ENCODE results near the gene RERE. TPM values are rescaled to one million over a fixed set of nuclear protein-coding genes. Genes with fewer than 3 reads are reported as not detected.
"Not testable (repeated sequence)": the region's sequence is repeated elsewhere in the genome, so short reads cannot be mapped to it uniquely, and the experiment has no call there.

The RERE gene
- total RNA-seq, 1 experiment from 2014 or later = 7.2 TPM

- H3K9me3 ChIP-seq, H3K36me3 ChIP-seq, DNase-seq, H3K27me3 ChIP-seq, H3K4me3 ChIP-seq: not testable (repeated sequence)
Observed at GRCh38 chr1:8446119-8446518, 371.3 kb downstream of the RERE start.

GRCh38 chr1:8443558-8444194 lies 373.8 kb downstream of the RERE start:
- Histone ChIP-seq H3K36me3 (no peaks in the 10 kb centered on the region), H3K4me3 (no peak overlapping the region), H3K27me3 (no peaks in the 10 kb centered on the region), H3K9me3 (no peaks in the 10 kb centered on the region; the same call in 1 of the 2 replicates)
- no peak for DNase-seq

DNA sequence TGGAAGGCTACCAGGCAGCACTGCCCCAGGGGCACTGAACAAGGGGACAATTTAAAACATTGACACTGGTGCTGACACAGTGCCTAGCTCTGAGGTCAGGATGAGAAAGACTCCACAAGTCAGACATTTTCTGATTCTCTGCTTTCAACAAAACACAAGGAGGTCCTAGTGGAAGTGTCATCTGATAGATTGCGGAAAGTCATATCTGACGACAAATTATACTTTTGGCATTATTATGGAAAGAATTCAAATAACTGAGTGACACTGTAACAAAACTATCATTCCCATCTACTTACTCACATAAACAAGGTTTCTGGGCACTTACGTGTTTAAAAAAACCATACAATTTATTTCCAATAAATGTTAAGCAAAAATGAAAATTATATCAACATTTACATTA lies 376.0 kb downstream of the RERE start:
- DNase-seq = no peak
- H3K36me3 ChIP-seq = no peaks in the 10 kb centered on the region

GRCh38 chr1:8439015-8439702 lies 378.3 kb downstream of the RERE start:
- DNase-seq = peak; percentile 65
- H3K4me3 ChIP-seq = no peak overlapping the region
- H3K27me3 ChIP-seq = no peaks in the 10 kb centered on the region
- H3K36me3 ChIP-seq = no peaks in the 10 kb centered on the region; the same call in 1 of the 2 replicates
- no peaks in the 10 kb centered on the region; the same call in 1 of the 2 replicates for H3K9me3 ChIP-seq

More for the DNA sequence above, 376.0 kb downstream of the RERE start:
- Histone ChIP-seq H3K4me3 (no peak overlapping the region), H3K9me3 (no peaks in the 10 kb centered on the region; the same call in 1 of the 2 replicates), H3K27me3 (no peaks in the 10 kb centered on the region)

- H3K36me3 ChIP-seq = no peaks in the 10 kb centered on the region; the same call in 1 of the 2 replicates
- H3K9me3 ChIP-seq = no peaks in the 10 kb centered on the region; the same call in 1 of the 2 replicates
- no peaks in the 10 kb centered on the region for H3K27me3 ChIP-seq
- H3K4me3 ChIP-seq = no peak overlapping the region
- DNase-seq = no peak
Observed at GRCh38 chr1:8438489-8438888, 379.0 kb downstream of the RERE start.

GRCh38 chr1:8437347-8437746 lies 380.1 kb downstream of the RERE start:
- Histone ChIP-seq H3K4me3 (no peak overlapping the region), H3K27me3 (no peaks in the 10 kb centered on the region), H3K36me3 (no peaks in the 10 kb centered on the region; the same call in 1 of the 2 replicates), H3K9me3 (no peaks in the 10 kb centered on the region)
- no peak for DNase-seq

GRCh38 chr1:8435569-8436071 lies 381.8 kb downstream of the RERE start:
- Histone ChIP-seq H3K9me3 (no peaks in the 10 kb centered on the region), H3K27me3 (no peaks in the 10 kb centered on the region), H3K4me3 (no peak overlapping the region), H3K36me3 (no peaks in the 10 kb centered on the region; the same call in 1 of the 2 replicates)
- no peak for DNase-seq

DNA sequence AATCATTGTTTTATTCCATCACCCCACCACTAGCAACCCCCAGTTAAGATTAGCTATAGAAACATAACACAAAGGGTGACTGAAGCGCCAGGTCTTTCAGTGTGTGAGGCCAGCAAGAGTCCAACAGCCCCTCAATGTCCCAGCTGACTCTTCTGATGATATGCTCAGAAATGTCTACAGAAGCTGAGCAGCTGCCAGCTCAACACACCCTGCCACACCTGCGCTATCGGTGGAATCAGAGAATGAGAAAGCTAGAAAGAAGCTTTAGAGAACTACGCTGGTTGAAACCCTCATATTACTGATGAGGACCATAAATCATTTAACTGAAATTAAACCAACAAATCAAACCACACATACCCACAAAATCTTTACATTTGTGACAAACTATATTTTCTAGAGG lies 383.3 kb downstream of the RERE start:
- no peaks in the 10 kb centered on the region for H3K9me3 ChIP-seq
- no peak overlapping the region for H3K4me3 ChIP-seq
- no peaks in the 10 kb centered on the region for H3K27me3 ChIP-seq
- no peak for DNase-seq
- no peaks in the 10 kb centered on the region; the same call in 1 of the 2 replicates for H3K36me3 ChIP-seq

DNA sequence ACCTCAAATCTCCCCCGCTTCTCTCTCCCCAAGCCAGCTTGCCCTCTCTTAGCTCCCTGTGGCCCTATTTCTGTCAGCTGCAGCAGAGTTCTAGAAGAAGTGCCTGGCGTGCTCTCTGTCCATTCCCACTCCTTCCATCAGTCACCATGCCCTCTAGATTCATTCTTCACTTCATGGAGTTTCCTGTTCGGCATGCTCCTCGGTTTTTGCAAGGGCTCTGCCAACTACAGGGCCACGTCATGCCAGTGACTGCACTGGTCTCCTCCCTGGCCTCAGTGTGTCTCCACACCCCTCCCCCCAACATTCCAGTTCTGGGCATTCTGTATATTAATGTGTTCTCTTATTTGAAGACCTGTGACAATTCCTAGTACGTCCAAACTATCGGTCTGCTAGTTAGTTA lies 385.7 kb downstream of the RERE start:
- Histone ChIP-seq H3K27me3 (no peaks in the 10 kb centered on the region), H3K36me3 (no peaks in the 10 kb centered on the region; the same call in 1 of the 2 replicates), H3K4me3 (no peak overlapping the region), H3K9me3 (no peaks in the 10 kb centered on the region)
- DNase-seq = no peak

DNA sequence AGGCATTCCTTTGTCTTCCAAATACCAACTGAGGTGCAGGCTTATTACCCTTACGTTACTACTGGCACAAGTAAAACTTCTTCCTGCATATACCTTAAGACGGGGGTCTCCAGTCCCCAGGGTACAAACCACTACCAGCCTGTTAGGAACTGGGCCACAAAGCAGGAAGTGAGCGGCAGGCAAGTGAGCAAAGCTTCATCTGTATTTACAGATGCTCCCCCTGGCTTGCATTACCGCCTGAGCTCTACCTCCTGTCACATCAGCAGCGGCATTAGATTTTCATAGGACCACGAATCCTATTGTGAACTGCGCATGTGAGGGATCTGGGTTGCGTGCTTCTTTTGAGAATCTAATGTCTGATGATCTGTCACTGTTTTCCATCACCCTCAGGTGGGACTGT lies 386.4 kb downstream of the RERE start:
- Histone ChIP-seq H3K4me3 (no peak overlapping the region), H3K36me3 (no peaks in the 10 kb centered on the region; the same call in 1 of the 2 replicates)

DNA sequence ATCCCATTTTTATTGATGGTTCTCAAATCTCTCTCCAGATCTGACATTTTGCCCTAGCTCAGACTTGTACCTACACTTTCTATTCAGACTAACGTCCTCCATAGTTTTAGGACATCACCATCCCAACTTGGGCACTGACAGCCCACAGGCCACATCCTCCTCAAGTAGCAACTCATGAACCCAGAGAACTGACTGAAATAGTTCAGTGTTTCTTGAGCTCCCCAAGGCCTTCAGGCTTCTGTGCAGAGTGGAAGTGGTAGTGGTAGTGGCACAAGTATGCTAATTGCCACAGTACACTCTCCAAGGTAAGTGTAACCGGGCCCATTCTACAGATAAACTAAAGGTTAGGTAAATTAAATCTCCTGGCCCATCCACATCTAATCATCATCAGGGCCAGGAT lies 387.0 kb downstream of the RERE start:
- Histone ChIP-seq H3K36me3 (no peaks in the 10 kb centered on the region; the same call in 1 of the 2 replicates), H3K9me3 (no peaks in the 10 kb centered on the region), H3K27me3 (no peaks in the 10 kb centered on the region), H3K4me3 (no peak overlapping the region)
- no peak for DNase-seq

More for the DNA sequence above, 386.4 kb downstream of the RERE start:
- no peak for DNase-seq
- Histone ChIP-seq H3K27me3 (no peaks in the 10 kb centered on the region), H3K9me3 (no peaks in the 10 kb centered on the region)

GRCh38 chr1:8429549-8430110 lies 387.8 kb downstream of the RERE start:
- no peaks in the 10 kb centered on the region for H3K27me3 ChIP-seq
- no peaks in the 10 kb centered on the region for H3K36me3 ChIP-seq
- DNase-seq = no peak
- no peaks in the 10 kb centered on the region for H3K9me3 ChIP-seq
- H3K4me3 ChIP-seq = no peak overlapping the region

- DNase-seq = no peak
- no peaks in the 10 kb centered on the region for H3K27me3 ChIP-seq
- no peak overlapping the region for H3K4me3 ChIP-seq
- no peaks in the 10 kb centered on the region for H3K9me3 ChIP-seq
- no peaks in the 10 kb centered on the region for H3K36me3 ChIP-seq
Observed at GRCh38 chr1:8428441-8428840, 389.0 kb downstream of the RERE start.

DNA sequence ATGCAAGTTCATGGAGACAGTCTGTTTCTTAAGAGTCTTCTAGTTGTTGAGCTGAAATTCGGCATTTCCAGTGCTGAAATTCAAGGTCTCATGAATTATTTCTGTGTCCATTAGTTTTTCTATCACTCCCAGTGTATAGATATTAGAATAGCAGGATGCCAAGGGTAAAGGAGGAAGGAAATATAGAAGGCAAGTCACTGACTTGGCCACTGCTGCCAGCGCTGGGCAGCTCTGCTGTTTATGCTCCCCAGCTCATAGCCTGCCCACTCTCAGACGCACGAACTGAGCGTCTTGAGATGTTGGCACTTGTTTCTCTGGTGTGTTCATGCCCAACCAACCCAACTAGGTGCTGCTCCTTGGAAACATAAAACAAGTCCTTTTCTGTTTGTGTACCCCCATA lies 389.5 kb downstream of the RERE start:
- DNase-seq = peak; percentile 49
- no peaks in the 10 kb centered on the region for H3K27me3 ChIP-seq
- H3K9me3 ChIP-seq = no peaks in the 10 kb centered on the region
- no peak overlapping the region for H3K4me3 ChIP-seq
- H3K36me3 ChIP-seq = no peaks in the 10 kb centered on the region

DNA sequence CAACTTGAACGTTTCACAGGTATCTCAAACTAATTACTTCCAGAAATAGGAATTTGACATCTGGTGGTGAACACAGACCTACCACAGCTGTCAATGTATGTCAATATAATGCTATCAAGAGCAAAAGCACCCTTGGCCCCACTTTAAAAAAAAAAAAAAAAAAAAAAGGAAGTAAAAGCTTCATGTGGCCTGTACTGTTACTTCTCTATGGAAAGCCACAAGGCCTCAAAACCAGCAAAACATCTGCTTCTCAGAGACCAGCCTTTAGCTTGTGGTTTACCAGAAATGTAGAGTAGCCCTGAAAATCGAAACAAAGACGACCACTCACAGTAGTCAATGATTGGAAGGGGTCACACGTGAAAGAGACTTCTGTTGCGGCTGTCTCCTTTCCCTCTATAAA lies 389.9 kb downstream of the RERE start:
- Histone ChIP-seq H3K9me3 (no peaks in the 10 kb centered on the region), H3K36me3 (no peaks in the 10 kb centered on the region), H3K4me3 (no peak overlapping the region), H3K27me3 (no peaks in the 10 kb centered on the region)
- no peak for DNase-seq

DNA sequence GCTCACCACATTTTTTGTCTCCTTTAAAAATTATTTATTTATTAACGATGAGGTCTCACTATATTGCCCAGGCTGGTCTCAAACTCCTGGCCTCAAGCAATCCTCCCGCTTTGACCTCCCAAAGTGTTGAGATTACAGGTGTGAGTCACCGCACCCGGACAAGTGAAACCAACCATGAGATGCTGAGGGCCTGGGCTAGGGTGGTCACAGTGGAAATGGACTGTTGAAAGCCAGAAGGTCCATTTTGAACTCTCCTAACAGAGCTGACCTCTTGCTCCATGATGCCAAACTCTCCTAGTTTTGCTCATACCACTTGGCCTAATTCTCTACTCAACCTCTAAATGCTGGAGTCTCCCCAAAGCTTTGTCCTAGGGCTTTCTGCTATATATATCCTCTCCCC lies 390.4 kb downstream of the RERE start:
- DNase-seq = no peak
- H3K27me3 ChIP-seq = no peaks in the 10 kb centered on the region
- no peaks in the 10 kb centered on the region for H3K9me3 ChIP-seq

GRCh38 chr1:8425781-8426161 lies 391.7 kb downstream of the RERE start:
- no peak for DNase-seq
- Histone ChIP-seq H3K9me3 (no peaks in the 10 kb centered on the region), H3K27me3 (no peaks in the 10 kb centered on the region), H3K4me3 (no peak overlapping the region), H3K36me3 (peaks cover 14% of the 10 kb centered on the region)

More for the DNA sequence above, 390.4 kb downstream of the RERE start:
- Histone ChIP-seq H3K4me3 (no peak overlapping the region), H3K36me3 (peaks cover 2% of the 10 kb centered on the region)

Measured in MG63 (cell line).